DMS79 (cell line): ENCODE results near the gene ZNF354C.
"Not testable (repeated sequence)": the region's sequence is repeated elsewhere in the genome, so short reads cannot be mapped to it uniquely, and the experiment has no call there.

ENCODE experiments used
- DNase-seq: peaks from one replicate; lab custom pipeline; 2025; lab: John Stamatoyannopoulos, UW

ZNF354C gene

DNA sequence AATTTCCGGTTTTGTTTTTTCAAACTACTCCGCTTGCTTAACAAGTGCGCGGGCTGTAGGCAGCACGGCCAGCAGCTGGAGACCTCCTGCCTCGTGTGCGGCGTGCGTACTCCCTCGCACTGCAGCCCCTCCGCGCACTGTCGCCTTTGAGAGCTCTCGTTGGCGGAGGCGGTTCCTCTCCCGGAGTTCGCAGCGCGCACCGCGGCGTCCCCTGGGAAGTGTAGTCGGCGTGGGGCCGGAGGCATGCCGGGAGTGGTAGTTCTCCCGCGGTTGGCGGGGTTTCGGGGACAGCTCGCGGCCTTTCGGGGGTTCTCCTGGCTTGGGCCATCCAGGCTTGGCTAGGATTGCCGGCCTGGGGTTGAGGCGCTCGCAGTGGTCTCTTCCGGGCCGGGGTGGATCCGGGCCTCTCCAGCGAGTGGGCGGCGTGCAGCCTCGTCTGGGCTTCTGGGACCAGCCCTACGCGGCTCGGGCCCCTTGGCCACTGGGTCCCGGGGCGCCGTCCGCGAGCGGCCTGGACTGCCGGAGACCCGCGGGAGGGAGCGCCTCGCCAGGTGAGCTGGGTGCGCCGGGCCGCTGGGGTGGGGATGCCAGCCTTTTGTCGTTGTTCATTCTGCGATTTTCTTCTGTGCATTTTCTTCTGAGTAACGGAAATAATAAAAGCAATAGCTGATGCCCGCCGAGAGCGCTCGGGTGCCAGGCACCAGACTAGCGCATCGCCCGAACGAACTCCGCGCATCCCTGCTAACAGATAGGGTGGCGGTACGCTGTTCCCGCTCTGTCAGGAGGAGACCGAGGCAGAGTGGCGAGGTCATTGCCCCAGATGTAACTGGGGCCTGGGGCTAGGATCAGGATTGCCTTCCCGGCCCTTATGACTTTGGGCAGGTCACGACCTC lies at the start of gene ZNF354C:
ZNF354C (plus strand) TSS at position 258 of the 893 bp plus-strand sequence. CDS start 1,696 bp downstream, outside the sequence.
- peak; percentile 63 for DNase-seq

- no peak for DNase-seq
These were observed 36.5 kb upstream of the ZNF354C start, which contains the start of gene ZNF879 for GRCh38 chr5:179023528-179024189. Gene ZNF879, plus strand, starts transcription at chr5:179023804. Its CDS starts 1,201 bp downstream, at chr5:179025005.

DNA sequence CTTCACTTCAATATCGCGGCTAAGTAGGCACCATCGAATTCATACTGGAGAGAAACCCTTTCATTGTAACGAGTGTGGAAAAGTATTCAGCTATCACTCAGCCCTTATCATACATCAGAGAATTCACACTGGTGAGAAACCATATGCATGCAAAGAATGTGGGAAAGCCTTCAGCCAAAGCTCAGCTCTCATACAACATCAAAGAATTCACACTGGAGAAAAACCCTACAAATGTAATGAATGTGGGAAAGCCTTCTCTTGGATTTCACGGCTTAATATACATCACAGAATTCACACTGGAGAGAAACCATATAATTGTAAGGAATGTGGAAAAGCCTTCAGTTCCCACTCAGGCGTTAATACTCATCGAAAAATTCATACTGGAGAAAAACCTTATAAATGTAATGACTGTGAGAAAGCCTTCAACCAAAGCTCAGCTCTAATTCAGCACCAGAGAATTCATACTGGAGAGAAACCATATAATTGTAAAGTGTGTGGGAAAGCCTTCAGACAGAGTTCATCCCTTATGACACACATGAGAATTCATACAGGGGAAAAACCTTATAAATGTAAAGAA lies 27.1 kb upstream of the ZNF354C start:
- no peak for DNase-seq

GRCh38 chr5:179044765-179045164 lies 15.4 kb upstream of the ZNF354C start:
- DNase-seq = no peak

- peak; percentile 30 for DNase-seq
These were observed 8.4 kb upstream of the ZNF354C start for GRCh38 chr5:179051784-179052183.

DNA sequence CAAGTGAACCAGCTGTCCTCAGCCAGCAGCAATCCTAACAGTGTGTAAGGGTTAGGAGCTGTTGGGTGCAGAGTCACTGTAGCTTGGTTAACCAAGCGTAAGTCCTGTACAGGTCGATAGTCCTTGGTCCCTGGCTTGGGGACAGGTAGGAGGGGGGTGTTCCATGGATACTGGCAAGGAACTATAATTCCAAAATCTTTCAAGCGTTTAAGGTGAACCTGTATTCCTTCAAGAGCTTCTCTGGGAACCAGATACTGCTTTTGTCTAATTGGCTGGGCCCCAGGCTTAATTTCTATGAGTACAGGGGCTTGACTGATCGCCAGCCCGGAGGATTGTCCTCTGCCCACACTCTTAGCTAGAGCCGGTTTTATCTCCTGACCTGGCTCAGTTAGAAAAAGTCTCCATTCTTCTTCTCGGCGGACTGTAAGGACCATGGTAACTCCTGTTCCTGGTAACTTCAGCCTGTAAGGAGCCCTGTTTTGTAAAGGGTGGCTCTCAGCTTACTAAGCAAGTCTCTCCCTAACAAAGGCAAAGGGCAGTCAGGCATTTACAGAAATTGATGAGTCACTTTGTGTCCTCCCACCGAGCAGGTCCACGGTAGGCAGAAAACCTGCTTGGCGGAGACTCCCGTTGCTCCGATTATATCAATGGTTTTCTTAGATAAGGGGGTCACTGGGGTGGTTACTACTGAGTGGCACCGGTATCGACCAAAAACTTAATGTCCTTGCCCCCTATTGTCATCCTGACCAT lies 6.0 kb upstream of the ZNF354C start:
- no peak for DNase-seq

DNA sequence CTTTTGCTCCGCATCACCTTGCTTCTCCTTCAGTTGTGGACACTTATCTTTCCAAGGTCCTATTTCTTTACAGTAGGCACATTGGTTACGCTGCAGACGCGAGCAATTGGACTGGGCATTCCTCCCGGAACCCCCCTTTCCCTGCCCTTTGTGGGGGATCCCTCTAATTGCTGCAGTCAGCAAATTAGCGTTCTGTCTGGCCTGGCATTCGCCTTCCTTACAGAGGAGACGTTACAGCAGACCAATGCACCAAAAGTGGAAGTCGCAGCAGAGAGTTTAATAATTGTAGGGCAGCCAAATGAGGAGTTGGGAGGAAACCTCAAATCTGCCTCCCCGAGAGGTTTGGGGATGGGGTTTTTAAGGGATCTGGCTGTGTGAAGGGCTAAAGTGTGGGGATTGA lies 5.3 kb upstream of the ZNF354C start:
- no peak for DNase-seq

DNA sequence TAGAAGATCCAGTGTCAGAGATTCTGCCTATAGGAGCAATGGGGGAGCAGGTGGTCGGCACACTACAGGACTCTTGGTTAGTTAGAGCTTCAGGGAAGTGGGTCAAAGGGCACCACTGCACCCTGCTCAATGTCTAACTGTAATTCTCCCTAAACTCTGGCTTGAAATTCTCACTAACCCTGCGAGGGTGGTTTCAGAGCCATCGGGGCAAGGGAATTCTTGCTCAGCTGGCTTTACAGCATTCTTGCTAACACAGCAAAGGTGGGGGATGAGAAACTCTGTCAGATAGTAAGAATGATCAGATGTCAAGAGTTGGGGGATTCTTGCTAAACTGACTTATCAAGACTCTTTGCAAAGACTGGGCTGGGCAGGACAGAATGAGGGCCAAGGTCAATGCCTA lies 4.7 kb upstream of the ZNF354C start:
- no peak for DNase-seq

- DNase-seq = no peak
These were observed 4.3 kb upstream of the ZNF354C start for GRCh38 chr5:179055841-179056240.

- DNase-seq = no peak
These were observed 852 bp downstream of the ZNF354C start for GRCh38 chr5:179061025-179061424.

DNA sequence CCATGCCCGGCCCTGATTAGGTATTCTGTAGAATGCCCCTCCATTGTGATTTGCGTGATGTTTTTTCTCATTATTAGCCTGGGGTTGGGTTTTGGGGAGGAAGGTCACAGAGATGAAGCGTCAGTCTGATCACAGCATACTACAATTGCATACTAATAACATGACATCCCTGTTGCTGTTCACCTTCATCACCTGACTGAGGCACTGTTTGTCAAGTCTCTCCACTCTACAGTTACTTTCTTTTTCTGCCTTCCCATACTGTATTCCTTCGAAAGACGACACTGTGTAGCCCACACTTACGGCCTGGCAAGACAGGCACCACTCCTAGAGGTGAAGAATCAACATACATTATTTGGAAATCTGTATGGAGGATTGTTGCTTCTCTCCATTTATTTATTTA lies 5.5 kb downstream of the ZNF354C start:
- no peak for DNase-seq

GRCh38 chr5:179079165-179079987 lies 19.2 kb downstream of the ZNF354C start:
- no peak for DNase-seq

DNA sequence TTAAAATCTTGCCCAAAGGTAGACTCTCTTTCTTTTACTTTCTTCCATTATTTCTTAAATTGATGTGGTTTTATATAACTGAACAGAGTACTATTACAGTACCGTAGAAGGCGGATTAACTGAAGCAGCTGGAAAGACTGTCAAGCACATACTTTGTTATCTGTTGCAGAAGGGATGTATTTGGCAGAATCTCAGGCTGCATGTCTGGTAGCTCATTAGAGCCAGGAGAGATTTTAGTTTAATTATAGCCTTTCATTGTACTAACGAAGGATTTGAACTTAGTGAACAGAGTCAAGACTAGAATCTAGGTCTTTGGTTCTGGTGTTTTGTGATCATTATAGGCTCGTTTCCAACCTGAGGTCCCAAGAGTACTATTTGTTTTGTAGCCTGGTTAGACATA lies 20.6 kb downstream of the ZNF354C start:
- DNase-seq = no peak

DNA sequence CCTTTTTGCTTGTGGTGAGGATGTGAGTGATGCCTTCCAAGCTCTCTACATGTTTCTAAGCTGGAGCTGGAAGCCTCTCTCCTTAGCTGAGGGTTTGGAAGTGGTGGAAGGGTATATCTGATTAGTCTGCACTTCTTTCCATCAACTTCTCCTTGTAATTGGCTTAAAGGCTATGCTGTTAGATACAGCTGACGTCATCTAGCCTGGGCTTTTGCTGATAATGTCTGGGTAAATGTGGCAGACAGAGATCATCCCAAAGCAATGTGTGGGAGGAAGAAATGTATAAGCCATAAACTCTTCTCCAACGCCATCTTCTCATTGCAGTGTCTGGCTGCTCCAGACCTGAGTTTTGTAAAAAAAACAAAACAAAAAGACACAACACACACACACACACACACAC lies 29.3 kb downstream of the ZNF354C start:
- no peak for DNase-seq

- DNase-seq = not testable (repeated sequence)
These were observed 41.1 kb downstream of the ZNF354C start for GRCh38 chr5:179101282-179101681.

GRCh38 chr5:179110528-179110927 lies 50.4 kb downstream of the ZNF354C start:
- DNase-seq = no peak

- no peak for DNase-seq
These were observed 51.4 kb downstream of the ZNF354C start for GRCh38 chr5:179111267-179112207.

GRCh38 chr5:179112469-179113142 lies 52.4 kb downstream of the ZNF354C start:
- no peak for DNase-seq

DNA sequence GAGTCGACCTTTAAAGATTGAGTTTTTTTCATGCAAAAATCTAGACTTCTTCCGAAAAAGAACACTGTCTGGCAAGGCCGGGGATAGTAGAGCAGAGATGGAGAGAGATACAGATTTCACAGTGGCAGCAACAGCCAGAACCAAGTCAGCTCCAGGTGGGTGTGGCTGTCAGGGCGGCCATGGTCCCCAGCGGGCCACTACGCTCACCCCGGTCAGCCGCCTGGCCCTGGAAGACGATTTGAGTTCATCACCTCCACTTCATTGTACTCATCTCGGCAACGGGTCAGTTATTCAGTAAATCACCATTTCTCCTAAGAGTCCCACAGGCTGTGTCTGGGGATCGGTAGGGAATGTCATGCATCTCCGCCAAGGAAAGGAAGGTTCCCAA lies 53.0 kb downstream of the ZNF354C start:
- no peak for DNase-seq
